RWPE2 (cell line): ENCODE data around the gene ST6GALNAC5.
A peak's percentile ranks its signal among the peaks of the same experiment; 100 is the strongest.

Source experiments
- ATAC-seq: fragments of 200-7000 bp; cut with Tn5 transposase; 3 replicates; pipeline ENCODE4 v1.9.1; 2021; ENCODE audit warnings: low read depth
- DNase-seq: peaks from one replicate; pipeline ENCODE4 v3.0.0-alpha.2; 2020; ENCODE audit warnings: low spot score
- H3K27ac ChIP-seq: fragments of 450-650 bp; 2 replicates; pipeline ENCODE4 v1.5.1; 2017; ENCODE audit warnings: mild to moderate bottlenecking; ENCODE audit not compliant: poor library complexity, severe bottlenecking
- H3K27me3 ChIP-seq: fragments of 250-450 bp; sonication (Bioruptor Pico); 2 replicates; pipeline ENCODE4 v1.5.1; 2021; ENCODE audit warnings: mild to moderate bottlenecking, moderate library complexity; ENCODE audit not compliant: insufficient read depth, poor library complexity, severe bottlenecking
- H3K36me3 ChIP-seq: fragments of 250-450 bp; sonication (Bioruptor Pico); 2 replicates; pipeline ENCODE4 v1.5.1; 2020; ENCODE audit warnings: low read depth, mild to moderate bottlenecking, moderate library complexity
- H3K4me1 ChIP-seq: fragments of 250-450 bp; sonication (Bioruptor Pico); 2 replicates; pipeline ENCODE4 v1.5.1; 2021; ENCODE audit warnings: mild to moderate bottlenecking, moderate library complexity; ENCODE audit not compliant: insufficient read depth, poor library complexity, severe bottlenecking
- H3K4me3 ChIP-seq: fragments of 250-450 bp; sonication (Bioruptor Pico); 2 replicates; pipeline ENCODE4 v1.5.1; 2021; ENCODE audit warnings: mild to moderate bottlenecking, moderate library complexity; ENCODE audit not compliant: severe bottlenecking
- H3K9me3 ChIP-seq: fragments of 250-450 bp; sonication (Bioruptor Pico); 2 replicates; pipeline ENCODE4 v1.5.1; 2021; ENCODE audit warnings: mild to moderate bottlenecking, moderate library complexity; ENCODE audit not compliant: severe bottlenecking
- CTCF ChIP-seq: fragments of 450-650 bp; IDR thresholded peaks from one replicate; pipeline ENCODE4 v1.5.1; 2017; ENCODE audit warnings: mild to moderate bottlenecking, moderate library complexity; ENCODE audit not compliant: poor library complexity, severe bottlenecking

ST6GALNAC5 gene

GRCh38 chr1:77100875-77101274, 233.6 kb downstream of the ST6GALNAC5 start:
- TF ChIP-seq CTCF = no peak

GRCh38 chr1:77103486-77103885, 236.2 kb downstream of the ST6GALNAC5 start:
- peaks cover 22% of the 10 kb centered on the region for H3K4me1 ChIP-seq
- no peaks in the 10 kb centered on the region for H3K36me3 ChIP-seq
- no peaks in the 10 kb centered on the region for H3K27me3 ChIP-seq
- DNase-seq (no peak), ATAC-seq (no peak)
- H3K27ac ChIP-seq = no peak overlapping the region
- H3K9me3 ChIP-seq = no peaks in the 10 kb centered on the region
- TF ChIP-seq CTCF = no peak
- H3K4me3 ChIP-seq = no peak overlapping the region

More at GRCh38 chr1:77100875-77101274, 233.6 kb downstream of the ST6GALNAC5 start:
- H3K27ac ChIP-seq = peak overlapping the region; percentile 80
- peaks cover 22% of the 10 kb centered on the region for H3K4me1 ChIP-seq
- DNase-seq (no peak), ATAC-seq (peak; percentile 73)
- H3K36me3 ChIP-seq = no peaks in the 10 kb centered on the region
- no peak overlapping the region for H3K4me3 ChIP-seq
- H3K9me3 ChIP-seq = no peaks in the 10 kb centered on the region
- no peaks in the 10 kb centered on the region for H3K27me3 ChIP-seq

- H3K4me3 ChIP-seq = no peak overlapping the region
- no peak overlapping the region for H3K27ac ChIP-seq
- no peak for DNase-seq
- TF ChIP-seq CTCF = no peak
- no peak for ATAC-seq
- no peaks in the 10 kb centered on the region for H3K36me3 ChIP-seq
- H3K4me1 ChIP-seq = peaks cover 22% of the 10 kb centered on the region
- no peaks in the 10 kb centered on the region for H3K9me3 ChIP-seq
- H3K27me3 ChIP-seq = no peaks in the 10 kb centered on the region
Observed at GRCh38 chr1:77104672-77105071, 237.4 kb downstream of the ST6GALNAC5 start.
